Measurements from ENCODE around the gene UNC5C.

UNC5C gene

DNA sequence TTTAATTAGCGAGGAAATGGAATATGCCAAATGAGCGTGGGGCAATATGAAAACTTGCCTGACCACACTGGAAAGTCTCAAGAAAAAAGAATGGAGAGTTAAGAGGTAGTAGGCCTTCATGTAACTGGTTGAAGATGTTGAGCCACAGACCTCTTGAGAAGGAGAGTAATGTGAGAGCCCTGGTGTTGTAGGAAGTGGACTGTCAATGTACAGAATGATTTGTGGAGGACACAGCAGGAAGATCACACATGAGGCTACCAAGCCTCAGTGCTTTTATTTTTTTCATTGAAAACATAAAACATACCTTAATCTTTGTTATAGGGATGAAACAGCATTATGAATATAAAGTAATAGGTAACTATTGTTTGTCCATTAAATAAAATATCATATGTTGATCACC is 331.6 kb downstream of the UNC5C start:
- TF ChIP-seq, protein P1, sequence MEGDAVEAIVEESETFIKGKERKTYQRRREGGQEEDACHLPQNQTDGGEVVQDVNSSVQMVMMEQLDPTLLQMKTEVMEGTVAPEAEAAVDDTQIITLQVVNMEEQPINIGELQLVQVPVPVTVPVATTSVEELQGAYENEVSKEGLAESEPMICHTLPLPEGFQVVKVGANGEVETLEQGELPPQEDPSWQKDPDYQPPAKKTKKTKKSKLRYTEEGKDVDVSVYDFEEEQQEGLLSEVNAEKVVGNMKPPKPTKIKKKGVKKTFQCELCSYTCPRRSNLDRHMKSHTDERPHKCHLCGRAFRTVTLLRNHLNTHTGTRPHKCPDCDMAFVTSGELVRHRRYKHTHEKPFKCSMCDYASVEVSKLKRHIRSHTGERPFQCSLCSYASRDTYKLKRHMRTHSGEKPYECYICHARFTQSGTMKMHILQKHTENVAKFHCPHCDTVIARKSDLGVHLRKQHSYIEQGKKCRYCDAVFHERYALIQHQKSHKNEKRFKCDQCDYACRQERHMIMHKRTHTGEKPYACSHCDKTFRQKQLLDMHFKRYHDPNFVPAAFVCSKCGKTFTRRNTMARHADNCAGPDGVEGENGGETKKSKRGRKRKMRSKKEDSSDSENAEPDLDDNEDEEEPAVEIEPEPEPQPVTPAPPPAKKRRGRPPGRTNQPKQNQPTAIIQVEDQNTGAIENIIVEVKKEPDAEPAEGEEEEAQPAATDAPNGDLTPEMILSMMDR (IDR thresholded peaks at IDR 0.05; ENCODE audit: insufficient read depth, low read depth, low read length, missing control alignments): no peak

DNA sequence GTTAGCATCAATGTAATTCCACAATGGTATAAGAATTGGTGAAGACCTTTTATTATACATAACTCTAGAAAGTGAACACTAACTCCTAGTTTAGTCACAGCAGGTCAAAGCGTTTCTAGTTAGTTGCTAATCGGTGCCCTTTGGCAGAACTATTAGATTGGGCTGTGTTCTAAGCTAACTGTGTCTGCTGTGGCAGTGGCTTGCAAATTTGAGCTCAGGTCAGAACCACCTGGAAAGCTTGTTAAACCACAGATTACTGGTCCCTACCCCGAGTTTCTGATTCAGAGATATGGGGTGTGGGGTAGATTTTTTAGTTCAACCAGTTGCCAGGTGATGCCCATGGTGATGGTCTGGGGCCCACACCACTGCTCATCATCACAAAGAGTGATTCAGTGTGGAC is 332.1 kb downstream of the UNC5C start:
- TF ChIP-seq, protein P1 (IDR thresholded peaks at IDR 0.05; ENCODE audit: insufficient read depth, low read depth, low read length, missing control alignments): no peak
- no peak overlapping the region for H3K4me3 ChIP-seq (ENCODE audit: low read depth, low read length)
- no peak for DNase-seq (ENCODE audit: low read depth)

More for the DNA sequence above, 331.6 kb downstream of the UNC5C start:
- DNase-seq (ENCODE audit: low read depth): no peak
- H3K4me3 ChIP-seq (ENCODE audit: low read depth, low read length): no peak overlapping the region

DNA sequence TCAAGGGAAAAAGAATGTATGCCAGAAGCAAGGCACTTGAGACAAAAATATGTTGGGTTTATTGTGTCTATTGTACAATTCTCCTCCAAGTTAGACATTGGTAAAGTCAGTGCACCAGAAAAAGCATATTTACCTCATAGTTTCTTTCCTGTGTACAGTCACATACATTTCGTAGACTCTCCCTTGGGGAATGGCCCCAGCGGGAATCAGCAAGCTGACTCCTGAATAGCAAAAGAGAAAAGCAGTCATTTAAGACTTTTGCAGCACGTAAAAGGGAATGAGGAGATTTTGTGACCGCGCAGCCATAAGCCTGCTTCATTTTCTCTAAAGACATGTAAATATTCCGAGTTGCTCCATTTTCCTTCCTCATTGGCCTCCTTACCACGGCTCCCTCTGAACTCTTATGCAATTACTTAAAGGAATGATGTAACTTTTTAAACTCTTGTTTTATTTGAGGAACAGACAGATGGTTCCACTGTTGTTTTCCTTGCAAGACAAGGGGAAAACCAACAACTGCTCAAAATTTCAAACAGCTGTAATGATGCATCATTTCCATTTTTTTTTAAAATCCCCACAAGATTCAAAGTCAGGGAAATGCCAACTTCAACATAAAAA is 332.7 kb downstream of the UNC5C start:
- no peak overlapping the region for H3K4me3 ChIP-seq (ENCODE audit: low read depth, low read length)
- no peak for DNase-seq (ENCODE audit: low read depth)
- TF ChIP-seq, protein P1 (IDR thresholded peaks at IDR 0.05; ENCODE audit: insufficient read depth, low read depth, low read length, missing control alignments): no peak

DNA sequence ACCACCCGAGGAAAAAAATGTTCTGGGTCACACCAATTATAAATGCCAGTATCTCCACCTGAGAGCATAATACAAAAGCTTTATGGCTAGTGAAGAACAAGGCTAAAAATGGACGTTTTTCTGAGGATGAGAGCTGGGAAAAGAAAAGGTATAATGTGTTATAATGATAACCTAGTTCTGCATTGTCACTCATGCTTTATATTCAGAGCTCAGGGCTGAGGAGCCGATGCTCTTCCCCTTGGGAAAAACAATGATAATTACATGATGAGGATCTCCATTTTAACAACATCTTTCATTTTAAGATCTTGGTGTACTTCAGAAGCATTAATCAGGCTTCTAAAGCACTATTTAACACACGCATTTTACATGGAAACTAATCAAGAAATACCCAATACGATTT is 333.7 kb downstream of the UNC5C start:
- no peak for DNase-seq (ENCODE audit: low read depth)
- TF ChIP-seq, protein P1 (IDR thresholded peaks at IDR 0.05; ENCODE audit: insufficient read depth, low read depth, low read length, missing control alignments): no peak
- H3K4me3 ChIP-seq (ENCODE audit: low read depth, low read length): no peak overlapping the region

DNA sequence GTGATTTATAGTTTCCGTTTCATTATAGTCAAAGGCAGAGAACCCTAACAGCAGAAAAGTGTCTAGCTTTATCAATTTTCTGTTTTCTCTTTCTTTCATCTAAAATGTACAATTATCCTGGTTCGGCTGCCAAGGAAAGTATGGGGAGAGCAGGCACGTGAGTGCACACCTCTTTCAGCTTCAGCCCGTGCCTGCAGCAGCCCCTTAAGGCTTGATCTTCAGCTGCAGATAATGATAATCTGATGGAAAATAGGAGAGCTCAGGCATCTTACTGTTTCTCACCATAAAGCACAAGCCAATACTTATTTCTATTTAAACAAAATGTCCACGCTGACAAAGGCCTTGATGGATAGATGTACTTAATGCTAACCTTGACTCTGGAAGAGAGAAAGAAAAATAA is 334.4 kb downstream of the UNC5C start:
- TF ChIP-seq, protein P1 (IDR thresholded peaks at IDR 0.05; ENCODE audit: insufficient read depth, low read depth, low read length, missing control alignments): no peak
- no peak for DNase-seq (ENCODE audit: low read depth)
- no peak overlapping the region for H3K4me3 ChIP-seq (ENCODE audit: low read depth, low read length)

DNA sequence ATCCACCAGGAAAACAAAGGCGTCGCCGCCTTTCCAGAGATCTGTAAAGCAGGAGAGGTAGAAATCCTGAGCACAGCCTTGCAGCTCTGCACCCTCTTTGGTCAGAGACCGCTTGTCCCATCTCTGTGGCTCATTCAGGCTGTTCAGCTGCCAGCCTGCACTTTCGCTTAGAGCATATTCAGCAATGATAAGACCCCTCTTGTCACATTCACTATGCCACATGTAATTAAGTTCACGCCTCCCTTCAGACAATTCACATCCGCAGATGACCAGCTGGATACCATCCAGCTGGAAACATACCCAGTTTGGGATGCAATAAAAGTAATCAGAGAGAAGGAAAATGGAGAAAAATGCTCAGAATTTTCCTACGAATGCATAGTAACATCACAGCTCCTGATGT is 335.4 kb downstream of the UNC5C start:
- TF ChIP-seq, protein P1 (IDR thresholded peaks at IDR 0.05; ENCODE audit: insufficient read depth, low read depth, low read length, missing control alignments): no peak
- H3K4me3 ChIP-seq (ENCODE audit: low read depth, low read length): no peak overlapping the region
- no peak for DNase-seq (ENCODE audit: low read depth)

DNA sequence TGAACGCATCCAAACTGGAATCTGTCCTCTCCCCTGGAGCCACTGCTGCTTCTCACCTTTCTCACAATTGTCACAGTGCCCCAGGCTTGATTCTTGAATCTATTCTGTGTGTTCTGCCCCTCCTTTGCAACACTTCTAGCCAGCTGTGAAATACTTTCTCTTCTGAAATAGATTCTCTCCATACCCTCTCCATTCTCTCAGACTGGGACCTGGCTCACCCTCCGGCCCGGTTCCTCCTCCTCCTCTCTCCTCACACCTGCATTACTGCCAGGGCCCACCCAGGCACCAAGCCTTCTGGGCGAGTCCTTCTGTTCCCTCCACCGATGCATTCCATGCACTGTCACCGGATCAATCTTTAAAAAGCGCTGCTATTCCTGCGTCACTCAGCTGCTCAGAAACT is 336.1 kb downstream of the UNC5C start:
- no peak for DNase-seq (ENCODE audit: low read depth)
- no peak overlapping the region for H3K4me3 ChIP-seq (ENCODE audit: low read depth, low read length)
- TF ChIP-seq, protein P1 (IDR thresholded peaks at IDR 0.05; ENCODE audit: insufficient read depth, low read depth, low read length, missing control alignments): no peak

All from GM12865 (cell line).